WTC11 (cell line): ENCODE measurements around the gene CD46. TPM values are rescaled to one million over a fixed set of nuclear protein-coding genes. Genes with fewer than 3 reads are reported as not detected.
"Not testable (repeated sequence)": the region's sequence is repeated elsewhere in the genome, so short reads cannot be mapped to it uniquely, and the experiment has no call there.

Experiments
- ATAC-seq: fragments of 200-7000 bp; cut with Tn5 transposase; 2 replicates; pipeline ENCODE4 v1.10.0; 2021; ENCODE audit warnings: mild to moderate bottlenecking, moderate library complexity
- CTCF ChIA-PET: fragments of 300-600 bp; sonication (Branson Sonifier 250); formaldehyde crosslinking; loops from one replicate; lab custom pipeline; 2021; ENCODE audit warnings: antibody characterized with exemption; lab: Charles Lee
- POLR2A ChIA-PET: fragments of 350-600 bp; sonication (Branson Sonifier 250); formaldehyde crosslinking; loops from one replicate; lab custom pipeline; 2021; ENCODE audit warnings: antibody characterized with exemption; lab: Charles Lee
- DNase-seq: peaks from one replicate; pipeline ENCODE4 v3.0.0; 2021; ENCODE audit warnings: low spot score
- H3K27ac Mint-ChIP-seq: 2 replicates; pipeline ENCODE4 v1.8.0; 2021; ENCODE audit warnings: mixed read lengths
- H3K27me3 Mint-ChIP-seq: 2 replicates; pipeline ENCODE4 v1.8.0; 2021; ENCODE audit warnings: low read depth, mild to moderate bottlenecking, moderate library complexity, mixed read lengths
- H3K36me3 Mint-ChIP-seq: 2 replicates; pipeline ENCODE4 v1.8.0; 2021; ENCODE audit warnings: mixed read lengths
- H3K4me1 Mint-ChIP-seq: 2 replicates; pipeline ENCODE4 v1.8.0; 2022; ENCODE audit warnings: mixed read lengths
- H3K4me3 Mint-ChIP-seq: 2 replicates; pipeline ENCODE4 v1.8.0; 2021; ENCODE audit warnings: mild to moderate bottlenecking, moderate library complexity, mixed read lengths
- H3K9me3 Mint-ChIP-seq: 2 replicates; pipeline ENCODE4 v1.8.0; 2021; ENCODE audit warnings: mixed read lengths
- FOXK1 ChIP-seq: sonication (generic); formaldehyde crosslinking; IDR thresholded peaks from 2 replicates; pipeline ENCODE4 v1.8.0; 2022; ENCODE audit warnings: mild to moderate bottlenecking, moderate library complexity, missing genetic modification reagents
- GRHL2 ChIP-seq: fragments of 250-450 bp; sonication (Bioruptor Pico); IDR thresholded peaks from 2 replicates; pipeline ENCODE4 v1.8.0; 2022; ENCODE audit warnings: mild to moderate bottlenecking, moderate library complexity; ENCODE audit not compliant: insufficient replicate concordance, severe bottlenecking
- JUN ChIP-seq: sonication (generic); formaldehyde crosslinking; IDR thresholded peaks from 2 replicates; pipeline ENCODE4 v1.8.0; 2023; ENCODE audit warnings: mild to moderate bottlenecking, missing genetic modification reagents
- MYBL2 ChIP-seq: sonication (generic); formaldehyde crosslinking; IDR thresholded peaks from 2 replicates; pipeline ENCODE4 v1.8.1; 2023; ENCODE audit warnings: mild to moderate bottlenecking, moderate library complexity, missing genetic modification reagents
- NFATC4 ChIP-seq: fragments of 250-450 bp; sonication (Bioruptor Pico); IDR thresholded peaks from 2 replicates; pipeline ENCODE4 v1.9.0; 2021; ENCODE audit warnings: mild to moderate bottlenecking
- NR1H2 ChIP-seq: sonication (generic); formaldehyde crosslinking; IDR thresholded peaks from 2 replicates; pipeline ENCODE4 v1.9.0; 2021; ENCODE audit warnings: mild to moderate bottlenecking, moderate library complexity, missing genetic modification reagents
- NR3C1 ChIP-seq: sonication (generic); formaldehyde crosslinking; conservative IDR thresholded peaks from 2 replicates; pipeline ENCODE4 v1.8.1; 2023; ENCODE audit warnings: low read depth, mild to moderate bottlenecking, missing genetic modification reagents
- PRRX2 ChIP-seq: fragments of 250-450 bp; sonication (Bioruptor Pico); IDR thresholded peaks from 2 replicates; pipeline ENCODE4 v1.8.0; 2021; ENCODE audit warnings: mild to moderate bottlenecking
- RELA ChIP-seq: sonication (generic); formaldehyde crosslinking; IDR thresholded peaks from 2 replicates; pipeline ENCODE4 v1.8.1; 2022; ENCODE audit warnings: missing genetic modification reagents, mild to moderate bottlenecking, borderline replicate concordance
- TEAD1 ChIP-seq: sonication (generic); formaldehyde crosslinking; IDR thresholded peaks from 2 replicates; pipeline ENCODE4 v1.8.0; 2022; ENCODE audit warnings: mild to moderate bottlenecking, missing genetic modification reagents
- ZNF138 ChIP-seq: sonication (generic); formaldehyde crosslinking; conservative IDR thresholded peaks from 2 replicates; pipeline ENCODE4 v1.8.1; 2022; ENCODE audit warnings: mild to moderate bottlenecking, moderate library complexity, missing genetic modification reagents
- ZNF317 ChIP-seq: sonication (generic); formaldehyde crosslinking; IDR thresholded peaks from 2 replicates; pipeline ENCODE4 v1.8.1; 2023; ENCODE audit warnings: low read depth, mild to moderate bottlenecking, moderate library complexity, missing genetic modification reagents, borderline replicate concordance
- total RNA-seq: library from RNA; stranded (reverse); gene quantifications from 3 replicates; pipeline ENCODE4 v1.2.3, GENCODE V29; 2021
- TF ChIP-seq, protein P1 (sequence below): sonication (generic); formaldehyde crosslinking; conservative IDR thresholded peaks from 2 replicates; pipeline ENCODE4 v1.8.1; 2022; ENCODE audit warnings: mild to moderate bottlenecking, missing genetic modification reagents
- TF ChIP-seq, protein P2 (sequence below): sonication (generic); formaldehyde crosslinking; IDR thresholded peaks from 2 replicates; pipeline ENCODE4 v1.8.0; 2022; ENCODE audit warnings: mild to moderate bottlenecking, missing genetic modification reagents
- TF ChIP-seq, protein P3 (sequence below): sonication (generic); formaldehyde crosslinking; IDR thresholded peaks from 2 replicates; pipeline ENCODE4 v1.8.0; 2023; ENCODE audit warnings: missing genetic modification reagents, mild to moderate bottlenecking, borderline replicate concordance
- TF ChIP-seq, protein P4 (sequence below): sonication (generic); formaldehyde crosslinking; IDR thresholded peaks from 2 replicates; pipeline ENCODE4 v1.8.1; 2022; ENCODE audit warnings: low read depth, missing genetic modification reagents, borderline replicate concordance

Gene CD46
- total RNA-seq, 1 experiment from 2014 or later: 150 TPM

DNA sequence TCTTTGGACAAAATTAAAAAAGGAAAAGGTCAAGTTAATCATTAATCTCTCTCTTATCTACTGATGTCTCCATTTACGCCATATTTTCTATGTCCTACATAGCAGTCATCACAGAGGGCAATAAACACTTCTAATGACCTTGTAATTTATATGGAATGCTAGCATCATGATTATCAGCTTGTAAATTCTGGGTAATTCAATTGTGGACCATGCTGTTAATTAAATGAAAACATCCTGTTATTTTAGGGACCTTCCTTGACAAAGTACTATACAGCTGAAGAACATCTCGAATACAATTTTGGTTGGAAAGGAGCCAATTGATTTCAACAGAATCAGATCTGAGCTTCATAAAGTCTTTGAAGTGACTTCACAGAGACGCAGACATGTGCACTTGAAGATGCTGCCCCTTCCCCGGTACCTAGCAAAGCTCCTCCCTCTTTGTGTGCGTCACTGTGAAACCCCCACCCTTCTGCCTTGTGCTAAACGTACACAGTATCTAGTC, 13.6 kb upstream of the CD46 start:
- H3K4me3 Mint-ChIP-seq, H3K27ac Mint-ChIP-seq, DNase-seq, H3K27me3 Mint-ChIP-seq, POLR2A ChIA-PET, ATAC-seq: not testable (repeated sequence)
- H3K4me1 Mint-ChIP-seq: peaks cover 12% of the 10 kb centered on the region
- peaks cover 27% of the 10 kb centered on the region for H3K36me3 Mint-ChIP-seq
- CTCF ChIA-PET: interaction anchor here (1.1 kb wide), 1 partner anchor 131 kb away, joined by 3 read pairs; no protein-coding TSS in a partner anchor
- peaks cover 27% of the 10 kb centered on the region for H3K9me3 Mint-ChIP-seq

DNA sequence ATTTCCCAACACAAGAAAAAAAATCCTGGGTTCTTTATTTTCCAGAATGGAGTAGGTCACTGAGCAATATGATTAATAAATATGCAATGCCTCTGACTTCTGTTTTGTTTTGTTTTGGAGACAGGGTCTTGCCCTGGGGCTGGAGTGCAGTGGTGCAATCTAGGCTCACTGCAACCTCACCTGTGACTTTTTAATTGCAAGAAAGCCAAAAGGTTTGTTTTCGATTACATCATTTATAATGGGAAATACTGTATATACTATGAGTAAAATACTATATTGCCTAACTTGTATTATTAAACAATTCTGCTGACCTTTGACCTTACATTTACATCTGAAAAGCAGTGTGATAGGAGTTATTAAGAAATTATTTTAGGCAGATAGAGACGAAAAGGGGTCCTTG, 11.6 kb upstream of the CD46 start:
- Mint-ChIP-seq H3K27me3 (peaks cover 6% of the 10 kb centered on the region), H3K27ac (no peak overlapping the region), H3K4me3 (no peak overlapping the region)
- POLR2A ChIA-PET: no interaction called here
- no peak for ATAC-seq
- TF ChIP-seq NR3C1 (CRISPR knock-in tag) (no peak), MYBL2 (no peak), RELA (CRISPR knock-in tag) (no peak), NR1H2 (no peak), FOXK1 (CRISPR knock-in tag) (no peak), GRHL2 (no peak)
- TF ChIP-seq, protein P1, sequence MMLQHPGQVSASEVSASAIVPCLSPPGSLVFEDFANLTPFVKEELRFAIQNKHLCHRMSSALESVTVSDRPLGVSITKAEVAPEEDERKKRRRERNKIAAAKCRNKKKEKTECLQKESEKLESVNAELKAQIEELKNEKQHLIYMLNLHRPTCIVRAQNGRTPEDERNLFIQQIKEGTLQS: no peak
- TF ChIP-seq, protein P2, sequence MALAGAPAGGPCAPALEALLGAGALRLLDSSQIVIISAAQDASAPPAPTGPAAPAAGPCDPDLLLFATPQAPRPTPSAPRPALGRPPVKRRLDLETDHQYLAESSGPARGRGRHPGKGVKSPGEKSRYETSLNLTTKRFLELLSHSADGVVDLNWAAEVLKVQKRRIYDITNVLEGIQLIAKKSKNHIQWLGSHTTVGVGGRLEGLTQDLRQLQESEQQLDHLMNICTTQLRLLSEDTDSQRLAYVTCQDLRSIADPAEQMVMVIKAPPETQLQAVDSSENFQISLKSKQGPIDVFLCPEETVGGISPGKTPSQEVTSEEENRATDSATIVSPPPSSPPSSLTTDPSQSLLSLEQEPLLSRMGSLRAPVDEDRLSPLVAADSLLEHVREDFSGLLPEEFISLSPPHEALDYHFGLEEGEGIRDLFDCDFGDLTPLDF (CRISPR knock-in tag): no peak
- TF ChIP-seq, protein P3, sequence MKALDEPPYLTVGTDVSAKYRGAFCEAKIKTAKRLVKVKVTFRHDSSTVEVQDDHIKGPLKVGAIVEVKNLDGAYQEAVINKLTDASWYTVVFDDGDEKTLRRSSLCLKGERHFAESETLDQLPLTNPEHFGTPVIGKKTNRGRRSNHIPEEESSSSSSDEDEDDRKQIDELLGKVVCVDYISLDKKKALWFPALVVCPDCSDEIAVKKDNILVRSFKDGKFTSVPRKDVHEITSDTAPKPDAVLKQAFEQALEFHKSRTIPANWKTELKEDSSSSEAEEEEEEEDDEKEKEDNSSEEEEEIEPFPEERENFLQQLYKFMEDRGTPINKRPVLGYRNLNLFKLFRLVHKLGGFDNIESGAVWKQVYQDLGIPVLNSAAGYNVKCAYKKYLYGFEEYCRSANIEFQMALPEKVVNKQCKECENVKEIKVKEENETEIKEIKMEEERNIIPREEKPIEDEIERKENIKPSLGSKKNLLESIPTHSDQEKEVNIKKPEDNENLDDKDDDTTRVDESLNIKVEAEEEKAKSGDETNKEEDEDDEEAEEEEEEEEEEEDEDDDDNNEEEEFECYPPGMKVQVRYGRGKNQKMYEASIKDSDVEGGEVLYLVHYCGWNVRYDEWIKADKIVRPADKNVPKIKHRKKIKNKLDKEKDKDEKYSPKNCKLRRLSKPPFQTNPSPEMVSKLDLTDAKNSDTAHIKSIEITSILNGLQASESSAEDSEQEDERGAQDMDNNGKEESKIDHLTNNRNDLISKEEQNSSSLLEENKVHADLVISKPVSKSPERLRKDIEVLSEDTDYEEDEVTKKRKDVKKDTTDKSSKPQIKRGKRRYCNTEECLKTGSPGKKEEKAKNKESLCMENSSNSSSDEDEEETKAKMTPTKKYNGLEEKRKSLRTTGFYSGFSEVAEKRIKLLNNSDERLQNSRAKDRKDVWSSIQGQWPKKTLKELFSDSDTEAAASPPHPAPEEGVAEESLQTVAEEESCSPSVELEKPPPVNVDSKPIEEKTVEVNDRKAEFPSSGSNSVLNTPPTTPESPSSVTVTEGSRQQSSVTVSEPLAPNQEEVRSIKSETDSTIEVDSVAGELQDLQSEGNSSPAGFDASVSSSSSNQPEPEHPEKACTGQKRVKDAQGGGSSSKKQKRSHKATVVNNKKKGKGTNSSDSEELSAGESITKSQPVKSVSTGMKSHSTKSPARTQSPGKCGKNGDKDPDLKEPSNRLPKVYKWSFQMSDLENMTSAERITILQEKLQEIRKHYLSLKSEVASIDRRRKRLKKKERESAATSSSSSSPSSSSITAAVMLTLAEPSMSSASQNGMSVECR (CRISPR knock-in tag): no peak
- TF ChIP-seq, all 79 proteins: peak for 0
- Mint-ChIP-seq H3K36me3 (peaks cover 22% of the 10 kb centered on the region), H3K9me3 (peaks cover 27% of the 10 kb centered on the region), H3K4me1 (peaks cover 16% of the 10 kb centered on the region)
- CTCF ChIA-PET: interaction anchor here (0.7 kb wide), 1 partner anchor 35 kb away, joined by 3 read pairs; no protein-coding TSS in a partner anchor
- DNase-seq: no peak

DNA sequence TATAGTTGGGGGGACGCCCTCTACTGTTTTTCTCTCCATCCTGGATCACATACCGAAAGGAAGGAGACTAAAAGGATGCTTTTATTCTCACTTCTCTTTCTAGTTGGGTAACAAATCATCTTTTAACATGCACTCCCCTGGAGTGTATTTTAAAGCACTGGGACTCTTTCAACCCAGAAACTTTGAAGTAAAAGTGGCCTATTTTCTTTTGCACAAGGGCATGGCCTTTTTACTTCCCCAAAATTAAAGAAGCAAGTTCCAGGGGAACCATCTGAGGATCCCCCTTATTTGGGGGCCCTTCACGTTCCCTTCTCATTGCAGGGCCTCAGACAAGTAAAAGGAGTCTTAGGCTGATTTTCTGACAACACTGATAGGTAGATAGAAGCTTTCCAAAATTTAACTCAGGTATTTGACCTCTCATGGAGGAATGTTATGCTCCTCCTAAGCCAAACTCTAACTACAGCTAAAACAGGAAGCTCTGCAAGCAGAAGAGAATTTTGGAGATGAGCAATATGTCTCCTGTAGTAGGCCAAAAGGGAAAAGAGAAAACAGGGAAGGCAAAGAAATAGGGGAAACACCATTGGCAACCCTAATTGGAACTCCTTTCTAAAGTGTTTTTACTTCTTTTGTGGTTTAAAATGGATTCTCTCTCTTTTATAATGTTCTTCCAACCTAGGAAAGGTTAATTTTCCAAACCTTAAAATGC, 8.9 kb upstream of the CD46 start:
- POLR2A ChIA-PET: no interaction called here
- Mint-ChIP-seq H3K4me1 (peaks cover 35% of the 10 kb centered on the region), H3K4me3 (no peak overlapping the region), H3K9me3 (peaks cover 23% of the 10 kb centered on the region), H3K27me3 (peaks cover 6% of the 10 kb centered on the region), H3K27ac (no peak overlapping the region), H3K36me3 (peaks cover 17% of the 10 kb centered on the region)
- CTCF ChIA-PET: no interaction called here
- TF ChIP-seq NFATC4 (no peak), ZNF317 (CRISPR knock-in tag) (no peak), PRRX2 (CRISPR knock-in tag) (no peak), ZNF138 (no peak), TEAD1 (CRISPR knock-in tag) (no peak), JUN (CRISPR knock-in tag) (no peak)
- TF ChIP-seq, protein P4, sequence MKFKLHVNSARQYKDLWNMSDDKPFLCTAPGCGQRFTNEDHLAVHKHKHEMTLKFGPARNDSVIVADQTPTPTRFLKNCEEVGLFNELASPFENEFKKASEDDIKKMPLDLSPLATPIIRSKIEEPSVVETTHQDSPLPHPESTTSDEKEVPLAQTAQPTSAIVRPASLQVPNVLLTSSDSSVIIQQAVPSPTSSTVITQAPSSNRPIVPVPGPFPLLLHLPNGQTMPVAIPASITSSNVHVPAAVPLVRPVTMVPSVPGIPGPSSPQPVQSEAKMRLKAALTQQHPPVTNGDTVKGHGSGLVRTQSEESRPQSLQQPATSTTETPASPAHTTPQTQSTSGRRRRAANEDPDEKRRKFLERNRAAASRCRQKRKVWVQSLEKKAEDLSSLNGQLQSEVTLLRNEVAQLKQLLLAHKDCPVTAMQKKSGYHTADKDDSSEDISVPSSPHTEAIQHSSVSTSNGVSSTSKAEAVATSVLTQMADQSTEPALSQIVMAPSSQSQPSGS (CRISPR knock-in tag): no peak
- DNase-seq: no peak
- ATAC-seq: no peak
